Middle frontal gyrus (tissue), 1 donor: ENCODE data around the gene XPR1.

Source experiments
- DNase-seq: peaks from one replicate; pipeline ENCODE4 v3.0.0-alpha.2; 2015; ENCODE audit warnings: low spot score; ENCODE audit errors: extremely low spot score

The XPR1 gene

GRCh38 chr1:180915426-180915965 is 283.7 kb downstream of the XPR1 start:
- DNase-seq = no peak

- no peak for DNase-seq
Observed at GRCh38 chr1:180916012-180916770, 284.4 kb downstream of the XPR1 start.

GRCh38 chr1:180916771-180917170 is 284.9 kb downstream of the XPR1 start:
- no peak for DNase-seq

GRCh38 chr1:180917306-180918065 is 285.7 kb downstream of the XPR1 start:
- no peak for DNase-seq

GRCh38 chr1:180918519-180918918 is 286.7 kb downstream of the XPR1 start:
- no peak for DNase-seq

- no peak for DNase-seq
Observed at GRCh38 chr1:180919183-180919700, 287.4 kb downstream of the XPR1 start.

- DNase-seq = no peak
Observed at GRCh38 chr1:180920193-180920592, 288.4 kb downstream of the XPR1 start.

GRCh38 chr1:180920702-180921101 is 288.9 kb downstream of the XPR1 start:
- DNase-seq = no peak

- no peak for DNase-seq
Observed at GRCh38 chr1:180921386-180921785, 289.6 kb downstream of the XPR1 start.

GRCh38 chr1:180921891-180922630 is 290.2 kb downstream of the XPR1 start:
- no peak for DNase-seq

- no peak for DNase-seq
Observed at GRCh38 chr1:180922631-180923015, 290.8 kb downstream of the XPR1 start.

GRCh38 chr1:180923021-180923841 is 291.4 kb downstream of the XPR1 start:
- DNase-seq = no peak

GRCh38 chr1:180923887-180924286 is 292.1 kb downstream of the XPR1 start:
- DNase-seq = no peak

GRCh38 chr1:180924939-180925338 is 293.1 kb downstream of the XPR1 start:
- DNase-seq = no peak

- no peak for DNase-seq
Observed at GRCh38 chr1:180925471-180926051, 293.7 kb downstream of the XPR1 start.

GRCh38 chr1:180926164-180926981 is 294.6 kb downstream of the XPR1 start:
- peak; percentile 43 for DNase-seq

- no peak for DNase-seq
Observed at GRCh38 chr1:180927348-180927747, 295.5 kb downstream of the XPR1 start.

- DNase-seq = peak; percentile 36
Observed at GRCh38 chr1:180927841-180928240, 296.0 kb downstream of the XPR1 start.
